ENCODE results near the gene UMODL1.

UMODL1 gene

DNA sequence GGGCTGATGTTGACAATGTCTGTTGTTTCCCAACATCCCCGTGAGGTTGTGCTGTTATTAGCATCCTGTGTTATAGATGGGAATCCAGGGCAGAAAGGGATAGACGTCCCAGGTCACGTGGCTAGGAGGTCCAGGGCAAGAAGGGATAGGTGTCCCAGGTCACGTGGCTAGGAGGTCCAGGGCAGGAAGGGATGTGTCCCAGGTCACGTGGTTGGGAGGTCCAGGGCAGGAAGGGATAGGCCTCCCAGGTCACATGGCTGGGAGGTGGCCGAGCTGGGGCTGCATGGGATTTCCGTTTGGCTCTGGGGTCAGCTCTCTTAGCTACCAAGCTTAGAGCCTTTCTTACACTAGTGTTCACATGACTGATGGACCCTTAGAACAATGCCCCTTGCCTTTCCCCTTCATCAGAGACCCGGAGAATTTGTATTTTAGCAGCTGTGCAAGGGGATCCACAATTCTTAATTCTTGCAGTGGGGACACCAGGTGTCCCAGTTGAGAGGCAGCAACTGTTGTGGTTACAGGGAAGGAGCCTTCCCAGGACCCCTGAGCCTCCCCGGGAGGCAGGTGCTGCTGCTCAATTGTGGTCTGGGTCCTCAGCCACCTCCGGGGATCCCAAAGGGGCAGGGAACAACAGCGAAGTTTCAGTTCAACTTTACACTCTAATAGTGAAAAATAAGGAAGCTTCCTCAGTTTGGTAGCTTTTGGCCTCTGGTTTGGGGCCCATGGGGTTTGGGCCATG is 69.2 kb downstream of the UMODL1 start:
- no peak for DNase-seq (ENCODE audit: low read depth)
- TF ChIP-seq, protein P1, sequence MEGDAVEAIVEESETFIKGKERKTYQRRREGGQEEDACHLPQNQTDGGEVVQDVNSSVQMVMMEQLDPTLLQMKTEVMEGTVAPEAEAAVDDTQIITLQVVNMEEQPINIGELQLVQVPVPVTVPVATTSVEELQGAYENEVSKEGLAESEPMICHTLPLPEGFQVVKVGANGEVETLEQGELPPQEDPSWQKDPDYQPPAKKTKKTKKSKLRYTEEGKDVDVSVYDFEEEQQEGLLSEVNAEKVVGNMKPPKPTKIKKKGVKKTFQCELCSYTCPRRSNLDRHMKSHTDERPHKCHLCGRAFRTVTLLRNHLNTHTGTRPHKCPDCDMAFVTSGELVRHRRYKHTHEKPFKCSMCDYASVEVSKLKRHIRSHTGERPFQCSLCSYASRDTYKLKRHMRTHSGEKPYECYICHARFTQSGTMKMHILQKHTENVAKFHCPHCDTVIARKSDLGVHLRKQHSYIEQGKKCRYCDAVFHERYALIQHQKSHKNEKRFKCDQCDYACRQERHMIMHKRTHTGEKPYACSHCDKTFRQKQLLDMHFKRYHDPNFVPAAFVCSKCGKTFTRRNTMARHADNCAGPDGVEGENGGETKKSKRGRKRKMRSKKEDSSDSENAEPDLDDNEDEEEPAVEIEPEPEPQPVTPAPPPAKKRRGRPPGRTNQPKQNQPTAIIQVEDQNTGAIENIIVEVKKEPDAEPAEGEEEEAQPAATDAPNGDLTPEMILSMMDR (conservative IDR thresholded peaks at IDR 0.05; ENCODE audit: low read depth, low read length): no peak
- H3K4me3 ChIP-seq (ENCODE audit: low read length): no peak overlapping the region

DNA sequence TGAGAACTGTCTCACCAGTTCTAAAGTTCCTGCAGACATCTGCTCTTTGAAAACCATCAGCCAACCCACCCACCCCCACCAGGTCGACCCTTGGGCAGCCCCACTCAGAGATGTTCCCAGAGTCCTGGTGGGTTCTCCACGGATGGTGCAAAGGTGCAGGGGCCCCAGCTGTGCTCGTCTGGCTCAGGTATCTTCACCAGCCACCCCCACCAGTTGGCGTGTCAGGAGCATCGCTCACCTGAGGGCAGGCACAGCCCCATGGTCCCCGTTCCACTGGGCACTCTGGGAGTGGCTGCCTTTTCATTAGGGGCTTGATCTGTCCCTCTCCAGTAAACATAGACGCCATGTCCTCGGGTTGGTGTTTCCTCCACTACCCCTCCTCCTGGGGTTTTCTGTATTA is 70.5 kb downstream of the UMODL1 start:
- TF ChIP-seq, protein P1 (conservative IDR thresholded peaks at IDR 0.05; ENCODE audit: low read depth, low read length): no peak
- no peak for DNase-seq (ENCODE audit: low read depth)
- no peak overlapping the region for H3K4me3 ChIP-seq (ENCODE audit: low read length)

DNA sequence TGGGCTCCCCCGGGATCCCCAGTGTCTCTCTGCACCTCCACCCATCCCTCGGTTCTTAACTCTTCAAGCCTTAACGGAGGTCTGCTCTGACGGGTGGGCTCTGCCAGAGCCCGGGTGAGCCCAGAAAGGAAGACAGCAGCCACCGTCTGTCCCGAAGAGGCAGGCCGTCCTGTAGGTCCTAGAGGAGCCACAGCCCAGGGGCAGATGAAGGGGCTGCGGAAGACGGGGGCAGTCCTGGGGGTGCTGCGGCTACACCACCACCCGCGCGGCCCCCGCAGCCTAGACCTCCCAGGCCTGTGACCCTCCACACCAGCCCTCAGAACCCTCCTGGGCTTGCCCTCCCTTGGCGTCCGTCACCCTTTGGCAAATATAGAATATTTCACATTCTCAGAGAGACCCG is 71.0 kb downstream of the UMODL1 start:
- no peak for DNase-seq (ENCODE audit: low read depth)
- H3K4me3 ChIP-seq (ENCODE audit: low read length): no peak overlapping the region
- TF ChIP-seq, protein P1 (conservative IDR thresholded peaks at IDR 0.05; ENCODE audit: low read depth, low read length): no peak

DNA sequence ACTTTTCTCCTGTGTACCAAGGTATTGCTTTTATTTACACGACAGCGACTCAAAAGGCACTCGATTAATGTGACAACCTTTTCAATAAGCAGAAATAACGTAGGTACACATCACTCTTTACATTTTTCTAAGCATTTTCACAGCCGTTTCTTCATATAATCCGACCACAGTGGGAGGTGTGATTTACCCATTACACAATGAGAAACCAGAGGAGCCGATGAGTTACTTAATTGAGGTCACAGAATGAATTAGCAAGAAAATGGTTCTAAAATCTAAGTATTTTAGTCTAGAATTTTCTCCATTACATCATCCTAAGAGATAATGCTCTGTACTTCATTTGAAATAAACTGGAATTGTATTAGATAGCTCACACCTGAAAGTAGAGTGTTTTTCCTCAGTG is 71.5 kb downstream of the UMODL1 start:
- DNase-seq (ENCODE audit: low read depth): no peak
- H3K4me3 ChIP-seq (ENCODE audit: low read length): no peak overlapping the region
- TF ChIP-seq, protein P1 (conservative IDR thresholded peaks at IDR 0.05; ENCODE audit: low read depth, low read length): no peak

DNA sequence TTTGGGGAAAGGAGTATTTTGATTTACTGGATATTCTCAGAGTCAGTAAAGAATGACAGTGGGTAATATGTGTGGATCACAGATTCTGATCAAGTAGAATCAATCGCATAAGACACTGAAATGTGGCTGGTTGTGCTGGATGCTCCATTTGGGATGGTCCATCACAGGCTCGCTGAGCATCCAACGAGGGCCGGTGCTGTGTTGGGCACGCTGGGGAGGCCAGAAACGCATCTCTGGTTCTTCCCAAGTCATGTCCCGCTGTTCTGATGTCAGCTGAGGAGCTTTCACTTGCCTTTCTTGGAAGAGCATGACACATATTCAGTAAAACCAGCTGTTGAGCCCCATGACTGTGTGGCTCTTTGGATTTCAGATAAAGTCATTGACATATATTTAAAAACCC is 72.0 kb downstream of the UMODL1 start:
- DNase-seq (ENCODE audit: low read depth): no peak
- TF ChIP-seq, protein P1 (conservative IDR thresholded peaks at IDR 0.05; ENCODE audit: low read depth, low read length): no peak
- no peak overlapping the region for H3K4me3 ChIP-seq (ENCODE audit: low read length)

DNA sequence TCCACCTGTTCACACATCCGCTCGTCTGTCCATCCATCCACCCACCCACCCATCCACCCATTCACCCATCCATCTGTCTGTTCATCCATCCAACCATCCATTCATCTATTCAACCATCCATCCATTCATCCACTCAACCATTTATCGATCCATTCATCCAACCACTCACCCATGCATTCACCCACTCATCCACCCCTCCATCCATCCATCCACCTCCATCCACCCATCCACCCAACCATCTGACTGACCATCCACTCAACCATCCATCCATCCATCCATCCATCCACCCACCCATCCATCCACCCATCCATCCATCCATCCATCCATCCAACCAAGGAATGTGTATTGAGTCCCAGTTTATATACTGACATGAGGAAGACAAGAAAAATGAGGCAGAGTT is 73.1 kb downstream of the UMODL1 start:
- TF ChIP-seq, protein P1 (conservative IDR thresholded peaks at IDR 0.05; ENCODE audit: low read depth, low read length): no peak
- H3K4me3 ChIP-seq (ENCODE audit: low read length): no peak overlapping the region
- DNase-seq (ENCODE audit: low read depth): no peak
